Measurements from ENCODE around the gene CADPS.

Gene CADPS

GRCh38 chr3:62378921-62379320 lies 496.3 kb downstream of the CADPS start:
- ChIA-PET POLR2A (ENCODE audit: low non-redundant PET) (no interaction called here), CTCF (interaction anchor here (0.6 kb wide), 1 partner anchor 11 kb away, joined by 4 read pairs; no protein-coding TSS in a partner anchor)
- TF ChIP-seq CTCF (conservative IDR thresholded peaks at IDR 0.05; ENCODE audit: low read depth) = no peak
- DNase-seq (ENCODE audit: low spot score) = no peak
- H3K27ac ChIP-seq = no peak overlapping the region

- no peak for TF ChIP-seq CTCF (conservative IDR thresholded peaks at IDR 0.05; ENCODE audit: low read depth)
- ChIA-PET CTCF (interaction anchor here (0.6 to 0.7 kb wide), 2 partner anchors 11 to 1907 kb away, joined by 3 to 4 read pairs; no protein-coding TSS in a partner anchor), POLR2A (ENCODE audit: low non-redundant PET) (no interaction called here)
- DNase-seq (ENCODE audit: low spot score) = no peak
- H3K27ac ChIP-seq = no peak overlapping the region
Measured at GRCh38 chr3:62378311-62378789, 496.9 kb downstream of the CADPS start.

GRCh38 chr3:62376906-62377877 lies 498.0 kb downstream of the CADPS start:
- POLR2A ChIA-PET (ENCODE audit: low non-redundant PET) = no interaction called here
- no peak for TF ChIP-seq CTCF (conservative IDR thresholded peaks at IDR 0.05; ENCODE audit: low read depth)
- CTCF ChIA-PET = no interaction called here

GRCh38 chr3:62376454-62376720 lies 498.8 kb downstream of the CADPS start:
- TF ChIP-seq CTCF (conservative IDR thresholded peaks at IDR 0.05; ENCODE audit: low read depth) = no peak
- POLR2A ChIA-PET (ENCODE audit: low non-redundant PET) = no interaction called here
- no peak for DNase-seq (ENCODE audit: low spot score)
- CTCF ChIA-PET = no interaction called here
- no peak overlapping the region for H3K27ac ChIP-seq

More at GRCh38 chr3:62376906-62377877, 498.0 kb downstream of the CADPS start:
- DNase-seq (ENCODE audit: low spot score) = no peak
- no peak overlapping the region for H3K27ac ChIP-seq

- no peak overlapping the region for H3K27ac ChIP-seq
- no peak for DNase-seq (ENCODE audit: low spot score)
- POLR2A ChIA-PET (ENCODE audit: low non-redundant PET) = no interaction called here
- TF ChIP-seq CTCF (conservative IDR thresholded peaks at IDR 0.05; ENCODE audit: low read depth) = no peak
- CTCF ChIA-PET = no interaction called here
Measured at GRCh38 chr3:62375655-62376453, 499.4 kb downstream of the CADPS start.

GRCh38 chr3:62374341-62375218 lies 500.6 kb downstream of the CADPS start:
- H3K27ac ChIP-seq = no peak overlapping the region
- ChIA-PET POLR2A (ENCODE audit: low non-redundant PET) (no interaction called here), CTCF (no interaction called here)
- no peak for DNase-seq (ENCODE audit: low spot score)
- no peak for TF ChIP-seq CTCF (conservative IDR thresholded peaks at IDR 0.05; ENCODE audit: low read depth)
